Kidney epithelial cell (primary cell): ENCODE data around the gene FUT6. TPM values are rescaled to one million over a fixed set of nuclear protein-coding genes. Genes with fewer than 3 reads are reported as not detected.

Experiments
- DNase-seq: peaks from one replicate; pipeline ENCODE4 v3.0.0-alpha.2; 2010; ENCODE audit warnings: low read depth
- H3K27me3 ChIP-seq: 2 replicates; pipeline ENCODE4 v1.6.0; 2011; ENCODE audit warnings: low read length; ENCODE audit not compliant: control insufficient read depth, insufficient read depth
- H3K36me3 ChIP-seq: 2 replicates; pipeline ENCODE4 v1.5.1; 2011; ENCODE audit warnings: low read length; ENCODE audit not compliant: control insufficient read depth, insufficient read depth
- H3K4me3 ChIP-seq: 2 replicates; pipeline ENCODE4 v1.5.1; 2011; ENCODE audit warnings: low read depth, mild to moderate bottlenecking, control low read depth, low read length
- total RNA-seq: library from RNA; depleted of rRNA; stranded (reverse); fragments of >200 nt; gene quantifications from 2 replicates; pipeline ENCODE4 v1.2.3, GENCODE V29; 2015
- TF ChIP-seq, protein P1 (sequence below): IDR thresholded peaks from 2 replicates; pipeline ENCODE4 v1.5.1; 2011; ENCODE audit warnings: mild to moderate bottlenecking, moderate library complexity, low read length, control low read depth, inconsistent platforms; ENCODE audit not compliant: insufficient read depth, poor library complexity, severe bottlenecking

Gene FUT6
- total RNA-seq, 1 donor from 2014 or later, result 0.84 TPM

DNA sequence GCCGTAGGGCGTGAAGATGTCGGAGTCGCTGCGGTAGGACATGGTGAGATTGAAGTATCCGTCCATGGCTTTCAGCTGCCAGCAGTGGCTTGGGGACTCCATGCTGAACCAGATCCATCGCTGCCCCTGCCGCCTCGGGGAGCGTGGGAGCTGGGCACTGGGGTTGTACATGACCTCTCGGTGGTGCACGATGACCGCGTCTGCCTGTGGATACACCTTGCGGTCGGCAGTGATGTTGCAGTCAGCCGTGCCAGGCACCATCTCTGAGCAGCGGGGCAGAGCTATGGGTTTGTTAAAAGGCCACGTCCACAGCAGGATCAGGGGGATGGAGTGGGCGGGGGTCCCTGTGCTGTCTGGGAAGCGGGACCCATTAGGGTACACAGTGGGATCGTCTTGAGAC lies 7.4 kb downstream of the FUT6 start:
- no peak overlapping the region for H3K4me3 ChIP-seq
- no peak for DNase-seq
- TF ChIP-seq, protein P1, sequence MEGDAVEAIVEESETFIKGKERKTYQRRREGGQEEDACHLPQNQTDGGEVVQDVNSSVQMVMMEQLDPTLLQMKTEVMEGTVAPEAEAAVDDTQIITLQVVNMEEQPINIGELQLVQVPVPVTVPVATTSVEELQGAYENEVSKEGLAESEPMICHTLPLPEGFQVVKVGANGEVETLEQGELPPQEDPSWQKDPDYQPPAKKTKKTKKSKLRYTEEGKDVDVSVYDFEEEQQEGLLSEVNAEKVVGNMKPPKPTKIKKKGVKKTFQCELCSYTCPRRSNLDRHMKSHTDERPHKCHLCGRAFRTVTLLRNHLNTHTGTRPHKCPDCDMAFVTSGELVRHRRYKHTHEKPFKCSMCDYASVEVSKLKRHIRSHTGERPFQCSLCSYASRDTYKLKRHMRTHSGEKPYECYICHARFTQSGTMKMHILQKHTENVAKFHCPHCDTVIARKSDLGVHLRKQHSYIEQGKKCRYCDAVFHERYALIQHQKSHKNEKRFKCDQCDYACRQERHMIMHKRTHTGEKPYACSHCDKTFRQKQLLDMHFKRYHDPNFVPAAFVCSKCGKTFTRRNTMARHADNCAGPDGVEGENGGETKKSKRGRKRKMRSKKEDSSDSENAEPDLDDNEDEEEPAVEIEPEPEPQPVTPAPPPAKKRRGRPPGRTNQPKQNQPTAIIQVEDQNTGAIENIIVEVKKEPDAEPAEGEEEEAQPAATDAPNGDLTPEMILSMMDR, result no peak
- peaks cover 11% of the 10 kb centered on the region for H3K27me3 ChIP-seq
- no peaks in the 10 kb centered on the region for H3K36me3 ChIP-seq

DNA sequence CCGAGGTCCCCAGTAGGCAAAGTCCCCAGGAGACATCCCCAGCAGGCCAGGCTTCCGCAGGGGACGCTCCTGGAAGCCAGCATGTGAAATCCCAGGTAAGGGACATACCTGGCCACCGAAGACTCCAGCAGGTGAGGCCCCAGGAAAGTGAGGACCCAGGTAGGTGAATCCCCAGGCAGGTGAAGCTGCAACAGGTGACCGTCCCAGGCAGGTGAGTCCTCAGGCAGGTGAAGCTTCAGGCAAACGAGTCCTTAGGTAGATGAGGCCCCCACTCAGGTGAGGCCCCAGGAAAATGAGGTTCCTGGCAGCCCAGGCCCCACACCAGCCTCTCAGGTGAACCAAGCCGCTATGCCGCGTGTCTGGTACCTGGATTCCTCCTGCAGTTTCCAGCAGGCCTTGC lies 8.3 kb downstream of the FUT6 start:
- Histone ChIP-seq H3K4me3 (no peak overlapping the region), H3K27me3 (peaks cover 11% of the 10 kb centered on the region), H3K36me3 (no peaks in the 10 kb centered on the region)
- TF ChIP-seq, protein P1, result no peak
- no peak for DNase-seq

- TF ChIP-seq, protein P1, result no peak
- H3K4me3 ChIP-seq, result peak overlapping the region; percentile 58
- no peak for DNase-seq
- peaks cover 9% of the 10 kb centered on the region for H3K27me3 ChIP-seq
- no peaks in the 10 kb centered on the region for H3K36me3 ChIP-seq
Measured at GRCh38 chr19:5829567-5830310, 9.8 kb downstream of the FUT6 start.

GRCh38 chr19:5828661-5829566 lies 10.6 kb downstream of the FUT6 start:
- peak overlapping the region; percentile 58 for H3K4me3 ChIP-seq
- H3K27me3 ChIP-seq, result peaks cover 5% of the 10 kb centered on the region
- TF ChIP-seq, protein P1, result no peak
- no peaks in the 10 kb centered on the region for H3K36me3 ChIP-seq
- DNase-seq, result no peak

- Histone ChIP-seq H3K27me3 (peaks cover 5% of the 10 kb centered on the region), H3K36me3 (no peaks in the 10 kb centered on the region), H3K4me3 (peak overlapping the region; percentile 58)
- DNase-seq, result peak; percentile 66
- TF ChIP-seq, protein P1, result no peak
Measured at GRCh38 chr19:5827891-5828660, 11.4 kb downstream of the FUT6 start.
